ENCODE data around the gene TIMMDC1. TPM values are rescaled to one million over a fixed set of nuclear protein-coding genes. Genes with fewer than 3 reads are reported as not detected.

Gene TIMMDC1, protein sequence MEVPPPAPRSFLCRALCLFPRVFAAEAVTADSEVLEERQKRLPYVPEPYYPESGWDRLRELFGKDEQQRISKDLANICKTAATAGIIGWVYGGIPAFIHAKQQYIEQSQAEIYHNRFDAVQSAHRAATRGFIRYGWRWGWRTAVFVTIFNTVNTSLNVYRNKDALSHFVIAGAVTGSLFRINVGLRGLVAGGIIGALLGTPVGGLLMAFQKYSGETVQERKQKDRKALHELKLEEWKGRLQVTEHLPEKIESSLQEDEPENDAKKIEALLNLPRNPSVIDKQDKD
- polyA plus RNA-seq (ENCODE audit: insufficient read length in 10 of 10) = 10 to 100 TPM; 66.7 to 84.0 (median 74.9) TPM
- long read RNA-seq, donor 1, transcript TIMMDC1-208 (7 exons, 2,394 nt) = major isoform, 14 of 29 reads
- long read RNA-seq, donor 1, partial matches to known transcripts = 15 of 29 reads
- long read RNA-seq, donor 1, other reads (novel, unspliced or antisense) = 0 of 29 reads
- long read RNA-seq, donor 2, transcript TIMMDC1-208 (7 exons, 2,394 nt) = major isoform, 12 of 30 reads
- long read RNA-seq, donor 2, partial matches to known transcripts = 17 of 30 reads
- long read RNA-seq, donor 2, other reads (novel, unspliced or antisense) = 0 of 30 reads
- long read RNA-seq, donor 3 = 0 reads
- long read RNA-seq, donor 4, transcript TIMMDC1-208 (7 exons, 2,394 nt) = major isoform, 13 of 21 reads
- long read RNA-seq, donor 4, partial matches to known transcripts = 7 of 21 reads
- long read RNA-seq, donor 4, other reads (novel, unspliced or antisense) = 0 of 21 reads
- long read RNA-seq, donor 5, transcript TIMMDC1-208 (7 exons, 2,394 nt) = major isoform, 25 of 53 reads
- long read RNA-seq, donor 5, partial matches to known transcripts = 25 of 53 reads
- long read RNA-seq, donor 5, other reads (novel, unspliced or antisense) = 0 of 53 reads
- long read RNA-seq, donor 6, transcript TIMMDC1-208 (7 exons, 2,394 nt) = major isoform, 26 of 56 reads
- long read RNA-seq, donor 6, partial matches to known transcripts = 29 of 56 reads
- long read RNA-seq, donor 6, other reads (novel, unspliced or antisense) = 0 of 56 reads
- long read RNA-seq, donor 7, transcript TIMMDC1-208 (7 exons, 2,394 nt) = major isoform, 13 of 25 reads
- long read RNA-seq, donor 7, partial matches to known transcripts = 11 of 25 reads
- long read RNA-seq, donor 7, other reads (novel, unspliced or antisense) = 0 of 25 reads
- long read RNA-seq, donor 8, transcript TIMMDC1-208 (7 exons, 2,394 nt) = major isoform, 13 of 34 reads
- long read RNA-seq, donor 8, partial matches to known transcripts = 21 of 34 reads
- long read RNA-seq, donor 8, other reads (novel, unspliced or antisense) = 0 of 34 reads
- long read RNA-seq, donor 9, partial matches to known transcripts = 0 of 4 reads
- long read RNA-seq, donor 9, other reads (novel, unspliced or antisense) = 0 of 4 reads

- peak; percentile 98 to 99 (median 98) for DNase-seq
Measured at GRCh38 chr3:119498186-119499011, at the start of gene TIMMDC1. Gene TIMMDC1 (plus strand): TSS chr3:119498547. CDS start chr3:119498734, 187 bp downstream.

GRCh38 chr3:119453822-119454221 lies 44.5 kb upstream of the TIMMDC1 start:
- DNase-seq = no peak

DNA sequence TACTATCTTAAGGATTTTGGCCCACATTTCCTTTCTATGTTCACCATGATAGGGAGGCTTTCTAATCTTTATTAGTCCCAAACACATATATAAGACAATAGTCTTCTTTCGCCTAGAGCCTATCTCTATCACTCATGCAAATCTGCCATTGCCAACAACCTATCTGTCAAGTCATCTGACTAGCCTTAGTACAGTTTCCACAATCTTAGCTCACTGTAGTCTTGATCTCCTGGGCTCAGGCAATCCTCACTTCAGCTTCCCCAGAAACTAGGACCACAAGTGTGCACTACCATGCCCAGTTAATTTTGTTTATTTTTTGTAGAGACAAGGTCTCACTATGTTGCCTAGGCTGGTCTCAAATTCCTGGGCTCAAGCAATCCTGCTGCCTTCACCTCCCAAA lies 41.9 kb upstream of the TIMMDC1 start:
- no peak for DNase-seq

GRCh38 chr3:119457246-119457645 lies 41.1 kb upstream of the TIMMDC1 start:
- DNase-seq = no peak

DNA sequence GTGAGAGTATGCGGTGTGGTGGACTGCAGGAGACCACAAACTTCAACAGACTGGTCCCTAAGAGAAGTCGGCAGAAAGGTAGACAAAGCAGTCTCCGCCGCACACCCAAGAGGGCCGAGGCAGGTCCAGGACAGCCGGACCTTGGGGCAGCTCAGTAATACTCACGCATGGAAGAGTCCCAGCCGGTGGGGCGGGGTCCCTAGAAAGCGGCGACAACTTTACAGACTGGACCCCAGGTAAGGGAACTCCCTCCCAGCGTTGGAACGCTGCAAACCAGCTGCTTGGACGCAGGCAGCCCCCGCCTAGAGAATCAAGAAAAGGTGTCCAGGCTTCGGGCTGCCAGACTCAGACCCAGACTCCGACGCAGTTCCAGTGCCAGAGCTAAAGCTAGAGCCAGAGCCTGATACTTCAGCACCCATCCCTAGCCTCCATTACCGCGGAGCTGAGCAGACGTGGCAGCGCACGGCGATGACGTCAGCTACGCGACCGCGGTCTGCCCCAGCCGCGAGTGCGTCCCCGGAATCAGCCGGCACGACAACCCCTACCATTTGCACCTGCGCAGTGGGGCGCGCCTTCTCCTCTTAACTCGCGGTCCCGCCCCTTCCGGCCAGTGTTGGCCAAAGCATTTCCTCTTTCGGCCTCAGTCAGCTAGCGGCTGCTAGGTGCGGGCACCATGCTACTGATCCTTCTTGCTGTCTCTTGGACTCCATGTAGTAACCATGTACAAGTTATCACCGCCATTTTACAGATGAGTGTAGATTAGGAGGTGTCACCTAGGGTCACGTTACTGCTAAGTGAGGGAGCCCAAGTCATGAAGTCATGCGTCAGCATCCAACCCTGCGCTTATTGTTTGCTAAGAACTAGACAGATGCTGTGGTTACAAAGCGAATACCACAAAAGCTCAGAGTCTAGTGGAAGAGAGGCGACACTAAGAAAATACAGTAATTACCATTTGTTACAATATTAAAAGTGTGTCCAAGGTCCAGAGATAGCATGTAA lies 34.9 kb upstream of the TIMMDC1 start, which contains the start of gene TMEM39A:
Gene TMEM39A (minus strand): TSS at position 445 of the 999 bp plus-strand sequence. CDS start 1,541 bp downstream, outside the sequence.
- DNase-seq = peak; percentile 99 to 100 (median 100)

DNA sequence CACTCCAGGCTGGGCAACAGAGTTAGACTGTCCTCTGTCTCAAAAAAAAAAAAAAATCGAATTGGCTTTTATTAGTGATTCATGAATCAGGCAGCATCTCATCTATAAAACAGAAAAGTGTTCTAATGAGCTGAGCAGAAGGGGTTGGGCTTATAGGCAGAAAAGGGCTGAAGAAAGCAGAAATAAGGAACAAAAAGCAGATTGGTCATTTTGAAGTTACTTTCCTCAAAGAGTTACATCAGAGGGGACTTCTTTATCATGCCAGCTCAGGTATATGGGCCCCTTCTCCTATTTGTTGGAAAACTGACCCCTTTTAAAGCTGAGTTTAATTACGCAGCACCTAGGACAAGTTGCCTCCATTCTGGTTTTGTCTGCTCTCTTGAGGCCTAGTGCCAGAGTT lies 30.3 kb upstream of the TIMMDC1 start:
- DNase-seq = no peak

DNA sequence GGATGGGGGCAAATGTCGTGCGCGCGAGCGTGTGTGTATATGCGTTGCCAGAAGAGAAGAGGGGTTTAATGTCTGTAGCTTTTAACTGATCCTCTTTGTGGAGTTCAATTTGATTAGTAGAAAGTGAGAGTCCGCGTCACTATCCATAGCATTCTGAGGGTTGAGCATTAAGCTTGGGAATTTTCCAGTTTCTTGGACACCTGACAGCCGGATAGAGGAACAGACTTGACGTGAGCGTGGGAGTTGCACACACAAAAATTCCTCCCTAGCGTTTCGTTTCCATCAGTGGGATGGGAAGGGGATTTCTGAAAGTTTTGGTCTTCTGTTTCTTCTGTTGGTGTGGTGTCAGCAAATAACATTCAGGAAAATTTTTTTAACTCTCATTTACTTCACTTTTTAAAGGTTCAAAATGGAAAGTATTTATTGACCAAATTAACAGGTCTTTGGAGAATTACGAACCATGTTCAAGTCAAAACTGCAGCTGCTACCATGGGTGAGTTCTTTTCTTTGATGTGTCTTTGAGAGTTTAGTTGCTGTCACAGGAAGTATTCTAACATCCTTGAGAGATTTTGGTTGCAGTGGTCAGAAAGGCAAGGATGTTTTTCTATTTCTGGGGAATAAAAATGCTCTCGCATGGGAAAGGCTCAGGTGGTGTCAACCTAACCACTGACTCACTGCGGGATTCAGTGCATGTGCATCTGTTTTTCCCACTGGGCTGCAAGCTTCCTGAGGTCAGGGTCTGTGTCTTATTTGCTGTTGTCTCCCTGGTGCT lies 28.7 kb upstream of the TIMMDC1 start:
- peak in 1 of 3 donors; percentile 48 for DNase-seq

DNA sequence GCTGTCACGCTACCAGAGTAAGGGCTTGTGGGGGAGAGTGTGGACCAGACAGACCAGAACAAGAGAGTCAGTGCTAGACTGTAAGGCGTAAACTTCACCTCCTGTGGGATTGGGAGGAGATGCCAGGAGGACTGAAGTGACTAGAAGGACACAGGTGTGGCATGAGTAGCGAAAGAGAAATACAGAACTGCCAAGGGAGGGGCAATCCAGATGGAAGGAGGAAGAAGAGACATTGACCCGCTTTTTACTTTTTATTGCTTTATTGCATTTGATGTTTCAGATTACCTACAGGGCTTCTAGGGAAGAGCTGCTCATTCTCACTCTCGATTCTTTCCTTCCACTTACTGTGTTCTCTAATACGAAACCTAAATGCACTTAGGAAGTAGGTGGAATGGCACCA lies 27.5 kb upstream of the TIMMDC1 start:
- no peak for DNase-seq

GRCh38 chr3:119481079-119481478 lies 17.3 kb upstream of the TIMMDC1 start:
- DNase-seq = no peak

DNA sequence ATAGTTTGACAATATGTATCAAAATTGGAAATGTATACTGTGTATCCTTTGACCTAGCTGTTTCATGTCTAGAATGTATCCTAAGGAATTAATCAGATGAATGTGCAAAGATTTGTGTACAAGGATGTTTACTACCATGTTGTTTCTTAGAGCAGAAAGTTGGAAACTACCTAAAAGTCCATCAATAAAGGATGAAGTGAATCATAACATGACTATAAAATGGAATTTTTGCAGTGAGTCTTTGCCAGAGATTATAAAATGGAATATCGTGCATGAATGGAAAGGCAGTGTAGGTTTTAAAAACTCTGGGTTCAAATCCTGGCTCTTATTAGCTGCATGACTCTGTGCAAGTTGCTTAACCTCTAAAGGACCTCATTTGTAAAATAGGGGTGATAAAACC lies 15.2 kb upstream of the TIMMDC1 start:
- no peak for DNase-seq

- no peak for DNase-seq
Measured at GRCh38 chr3:119485563-119485962, 12.8 kb upstream of the TIMMDC1 start.

- DNase-seq = no peak
Measured at GRCh38 chr3:119490153-119490552, 8.2 kb upstream of the TIMMDC1 start.

- DNase-seq = no peak
Measured at GRCh38 chr3:119492128-119492527, 6.2 kb upstream of the TIMMDC1 start.

- DNase-seq = no peak
Measured at GRCh38 chr3:119492810-119493209, 5.5 kb upstream of the TIMMDC1 start.

DNA sequence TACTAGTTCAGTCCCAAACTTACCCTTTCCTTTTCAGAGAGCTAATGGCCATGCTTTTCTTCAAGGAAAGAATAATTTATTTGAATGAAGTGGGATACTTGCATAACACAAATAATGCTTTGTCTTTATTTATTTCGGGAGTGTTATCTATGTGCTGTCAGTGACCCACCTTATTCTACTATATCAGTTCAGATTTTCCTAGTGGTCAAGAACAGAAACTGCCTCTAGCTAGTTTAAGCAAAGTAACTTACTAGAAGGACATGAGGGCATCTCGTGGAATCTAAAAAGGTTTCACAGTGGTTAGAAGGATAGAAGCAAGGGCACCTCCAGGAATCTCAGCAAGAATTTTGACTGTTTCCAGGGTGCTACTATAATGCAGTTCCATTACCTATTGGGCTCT lies 3.8 kb upstream of the TIMMDC1 start:
- DNase-seq = no peak

- DNase-seq = peak; percentile 10 to 63 (median 31)
Measured at GRCh38 chr3:119497820-119498185, 544 bp upstream of the TIMMDC1 start.

- DNase-seq = no peak
Measured at GRCh38 chr3:119500265-119500664, 1.9 kb downstream of the TIMMDC1 start.

DNA sequence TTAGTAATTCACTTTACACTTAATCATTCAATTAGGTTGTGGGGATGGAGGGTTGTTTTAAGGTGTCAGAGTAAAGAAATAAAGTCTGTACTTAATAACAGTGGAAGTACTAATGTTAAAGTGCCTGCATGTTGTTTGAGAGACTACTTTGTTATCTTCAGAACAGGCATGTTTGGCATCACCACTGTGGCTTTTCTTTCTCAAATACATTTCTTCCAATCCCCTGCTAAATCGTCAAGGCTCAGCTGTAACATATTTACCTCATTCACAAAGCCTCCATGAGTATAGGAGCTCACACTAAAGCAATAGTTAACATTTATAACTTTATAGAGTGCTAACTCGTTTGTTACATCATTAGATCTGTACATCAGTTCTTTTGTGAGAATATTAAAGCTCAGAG lies 2.6 kb downstream of the TIMMDC1 start:
- no peak for DNase-seq
